GM21423 (cell line): ENCODE measurements around the gene PI4K2A.

Experiments used
- ATAC-seq: cut with Tn5 transposase; IDR thresholded peaks from one replicate; pipeline ENCODE4 v1.9.1; 2021; ENCODE audit warnings: mild to moderate bottlenecking, moderate library complexity; ENCODE audit not compliant: unreplicated experiment

The PI4K2A gene

GRCh38 chr10:97723001-97723400 lies 82.5 kb downstream of the PI4K2A start:
- no peak for ATAC-seq

DNA sequence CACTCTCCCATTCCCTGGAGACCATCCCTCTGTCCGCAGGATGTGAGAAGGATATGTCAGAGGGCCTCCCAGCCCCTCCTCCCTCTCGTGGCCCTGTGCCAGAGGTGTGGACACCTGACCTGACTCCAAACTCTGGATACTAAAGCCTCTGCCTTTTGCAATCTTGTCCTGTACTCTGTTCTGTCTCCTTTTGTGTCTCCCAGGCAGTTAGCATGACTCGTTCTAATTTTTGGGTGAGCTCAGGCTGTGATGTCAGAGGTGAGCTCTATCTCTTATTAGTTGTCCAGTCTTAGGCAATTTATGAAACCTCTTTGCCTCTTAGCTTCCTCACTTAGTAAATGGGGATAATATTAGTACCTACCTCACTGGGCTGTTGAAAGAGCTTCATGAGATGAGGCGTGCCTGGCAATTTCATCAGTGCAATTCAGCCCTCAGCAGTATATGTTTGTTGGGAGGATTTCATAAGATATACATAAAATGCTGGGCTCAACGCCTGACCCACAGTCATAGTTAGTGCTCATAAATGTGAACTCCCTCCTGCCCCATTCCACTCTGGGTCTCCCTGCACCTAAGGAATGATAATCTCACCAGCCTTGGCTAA lies 84.0 kb downstream of the PI4K2A start:
- no peak for ATAC-seq
